Non-pigmented ciliary epithelial cell (primary cell): Measurements from ENCODE around the gene ASAH2.
"Not testable (repeated sequence)": the region's sequence is repeated elsewhere in the genome, so short reads cannot be mapped to it uniquely, and the experiment has no call there.

ENCODE experiments used
- DNase-seq: peaks from one replicate; pipeline ENCODE4 v3.0.0-alpha.2; 2010; ENCODE audit warnings: low read depth

The ASAH2 gene

GRCh38 chr10:50254479-50254878, 3.2 kb upstream of the ASAH2 start:
- DNase-seq = no peak

DNA sequence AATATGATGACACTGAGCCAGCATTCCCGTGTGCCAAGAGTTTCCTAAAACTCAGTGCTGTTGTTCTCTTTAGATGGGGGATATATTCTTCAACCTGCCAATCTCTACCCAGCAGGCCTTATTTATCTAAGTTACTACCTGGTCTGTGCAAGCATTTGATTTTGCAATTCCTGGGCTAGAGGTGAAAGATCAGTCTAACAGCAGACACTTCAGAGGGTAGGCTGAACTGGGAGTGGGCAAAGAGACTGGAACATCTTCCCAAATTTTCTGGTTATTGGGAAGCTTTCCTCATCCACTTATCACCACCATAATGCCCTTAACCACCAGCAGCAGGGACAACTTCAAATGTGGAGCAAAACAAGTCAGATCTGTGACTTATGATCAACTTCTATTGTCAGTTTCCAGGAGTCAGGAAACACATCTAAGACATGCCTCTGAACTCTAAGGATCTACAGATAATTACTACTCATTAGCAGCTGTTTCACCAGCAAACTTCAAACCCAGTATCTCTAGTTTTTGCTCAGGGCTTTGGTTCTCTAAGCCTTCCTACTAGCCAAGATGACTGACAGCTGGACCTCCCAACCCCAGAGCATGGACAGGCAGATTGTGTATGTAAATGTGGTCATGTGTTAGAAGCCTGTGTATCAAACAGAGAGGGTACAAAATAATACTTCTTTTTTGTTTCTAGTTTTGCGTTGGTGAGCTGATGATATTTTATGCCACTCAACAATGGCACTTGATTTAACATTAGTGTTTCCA, 1.0 kb downstream of the ASAH2 start:
- no peak for DNase-seq

DNA sequence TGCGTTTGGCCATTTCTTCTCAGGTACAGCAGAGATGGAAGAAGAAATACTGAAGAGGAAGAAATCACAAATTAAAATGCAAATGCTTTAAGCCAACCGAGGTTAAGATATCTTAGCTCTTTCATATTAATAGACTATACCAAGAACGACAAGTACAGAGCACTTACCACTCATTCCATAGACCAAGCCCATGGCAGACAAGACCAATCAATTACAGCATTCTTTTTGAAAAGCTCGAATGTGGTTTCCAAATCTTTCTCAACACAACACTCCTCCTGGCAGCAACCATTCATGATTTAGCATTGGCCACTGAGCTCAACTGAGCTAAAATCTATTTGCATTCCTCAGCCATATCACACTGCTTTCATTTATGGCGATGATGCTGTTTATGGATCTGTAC, 2.7 kb downstream of the ASAH2 start:
- DNase-seq = no peak

GRCh38 chr10:50248062-50248461, 3.3 kb downstream of the ASAH2 start:
- no peak for DNase-seq

GRCh38 chr10:50244201-50244600, 7.1 kb downstream of the ASAH2 start:
- no peak for DNase-seq

DNA sequence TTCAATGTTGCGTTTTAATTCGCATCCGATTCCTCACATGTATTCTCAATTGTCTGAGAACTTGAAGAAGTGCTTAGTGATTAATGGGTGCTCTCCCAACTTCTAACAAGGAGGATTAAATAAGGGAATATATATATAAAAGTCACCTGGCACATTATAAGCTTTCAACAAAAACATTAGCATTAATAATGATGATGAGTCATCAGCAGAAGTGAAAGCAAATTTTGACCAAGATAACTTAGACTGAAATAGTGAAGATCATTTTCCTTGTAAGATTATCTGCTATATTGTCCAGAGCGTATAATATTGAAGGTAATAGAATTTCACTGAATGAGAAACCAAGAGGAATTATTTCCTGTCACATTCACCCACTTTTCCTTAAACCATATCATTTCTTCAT, 8.5 kb downstream of the ASAH2 start:
- no peak for DNase-seq

- DNase-seq = not testable (repeated sequence)
These were observed 9.8 kb downstream of the ASAH2 start for GRCh38 chr10:50241478-50241877.

DNA sequence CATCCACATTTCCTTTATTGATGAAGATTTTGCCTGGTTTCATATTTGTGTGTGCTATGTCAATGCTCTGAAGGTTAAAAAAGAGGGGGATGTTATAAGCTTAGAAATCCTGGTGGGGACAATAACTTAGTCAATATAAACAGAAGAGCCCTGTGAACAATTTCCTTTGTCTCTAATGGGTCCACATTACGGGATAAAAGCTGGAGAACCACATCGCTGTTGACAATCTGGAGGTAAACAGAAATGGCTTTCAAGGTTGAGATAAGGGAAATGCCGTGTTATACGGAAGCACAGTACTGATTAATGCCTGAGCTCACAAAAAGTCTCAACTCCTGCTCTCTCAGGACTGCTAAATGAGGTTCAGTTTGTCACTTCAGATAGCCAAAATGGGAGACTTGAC, 16.8 kb downstream of the ASAH2 start:
- no peak for DNase-seq

DNA sequence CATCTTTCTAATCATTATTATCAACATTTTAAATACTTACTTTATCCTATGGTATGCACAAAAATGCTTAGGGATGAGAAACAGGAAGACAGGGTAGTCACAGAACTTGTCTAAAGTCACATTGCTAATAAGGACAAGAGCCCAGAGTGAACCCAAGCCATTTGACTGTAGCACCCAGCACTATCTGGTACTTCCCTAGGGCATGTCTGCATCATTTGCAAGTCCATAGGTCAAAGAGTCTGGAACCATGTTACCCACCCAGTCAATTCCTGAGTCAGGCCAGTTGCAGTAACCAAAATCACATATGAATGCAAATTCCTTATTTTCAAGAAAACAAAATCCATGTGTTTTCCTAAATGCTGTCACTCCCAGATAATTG, 19.1 kb downstream of the ASAH2 start:
- no peak for DNase-seq

- DNase-seq = no peak
These were observed 19.6 kb downstream of the ASAH2 start for GRCh38 chr10:50231515-50232260.

DNA sequence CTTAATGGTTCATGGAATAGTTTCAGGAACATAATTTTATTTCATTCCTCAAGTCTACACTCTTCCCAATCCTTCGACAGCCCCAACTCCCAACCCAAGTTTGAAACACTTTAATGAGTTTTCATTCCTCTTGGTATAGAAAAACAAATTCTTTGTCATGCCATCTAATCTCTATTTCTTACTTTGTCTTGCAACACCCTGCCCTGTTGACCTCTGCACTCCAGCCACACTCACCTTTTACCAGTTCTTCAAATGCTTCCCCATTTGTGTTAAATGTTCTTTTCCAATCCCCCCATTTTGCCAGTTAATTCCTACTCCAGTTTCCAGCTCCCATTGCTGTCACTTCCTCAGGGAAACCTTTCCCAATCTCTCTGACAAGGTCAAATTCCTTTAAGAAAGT, 21.9 kb downstream of the ASAH2 start:
- no peak for DNase-seq

DNA sequence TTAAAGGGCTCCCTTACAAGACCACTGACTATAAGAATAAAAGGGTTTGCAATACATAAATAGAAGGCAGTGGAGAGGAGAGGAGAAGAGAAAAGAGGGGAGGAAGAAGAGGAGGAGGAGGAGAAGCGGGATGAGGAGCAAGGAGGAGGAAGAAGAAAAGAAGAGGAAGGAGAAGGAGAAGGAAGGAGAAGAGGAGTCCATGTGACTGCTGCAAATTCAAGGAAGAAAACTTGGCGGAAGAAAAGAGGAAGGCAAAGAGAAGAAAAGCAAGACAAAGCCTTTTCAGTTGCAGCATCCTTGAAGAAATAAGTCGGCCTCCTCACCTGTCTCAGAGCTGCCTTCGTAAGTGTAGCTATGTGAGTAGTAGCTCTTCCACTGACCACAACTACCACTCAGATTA, 22.6 kb downstream of the ASAH2 start:
- DNase-seq = no peak

DNA sequence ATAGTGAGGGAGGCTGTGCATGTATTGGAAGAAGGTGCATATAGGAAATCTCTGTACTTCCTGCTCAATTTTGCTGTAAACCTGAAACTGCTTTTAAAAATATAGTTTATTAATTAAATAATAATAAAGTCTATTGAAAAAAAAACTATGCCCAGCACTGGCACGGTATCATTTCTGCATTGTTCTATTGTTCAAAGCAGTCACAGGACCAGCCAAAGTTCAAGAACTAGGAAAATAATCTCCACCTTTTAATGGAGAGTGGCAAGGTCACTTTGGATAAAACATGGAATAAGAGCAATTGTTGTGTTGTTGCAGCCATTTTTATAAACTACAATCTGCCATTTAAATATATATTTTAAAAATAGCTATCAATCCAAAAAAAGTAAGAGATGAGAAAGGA, 24.7 kb downstream of the ASAH2 start:
- no peak for DNase-seq

DNA sequence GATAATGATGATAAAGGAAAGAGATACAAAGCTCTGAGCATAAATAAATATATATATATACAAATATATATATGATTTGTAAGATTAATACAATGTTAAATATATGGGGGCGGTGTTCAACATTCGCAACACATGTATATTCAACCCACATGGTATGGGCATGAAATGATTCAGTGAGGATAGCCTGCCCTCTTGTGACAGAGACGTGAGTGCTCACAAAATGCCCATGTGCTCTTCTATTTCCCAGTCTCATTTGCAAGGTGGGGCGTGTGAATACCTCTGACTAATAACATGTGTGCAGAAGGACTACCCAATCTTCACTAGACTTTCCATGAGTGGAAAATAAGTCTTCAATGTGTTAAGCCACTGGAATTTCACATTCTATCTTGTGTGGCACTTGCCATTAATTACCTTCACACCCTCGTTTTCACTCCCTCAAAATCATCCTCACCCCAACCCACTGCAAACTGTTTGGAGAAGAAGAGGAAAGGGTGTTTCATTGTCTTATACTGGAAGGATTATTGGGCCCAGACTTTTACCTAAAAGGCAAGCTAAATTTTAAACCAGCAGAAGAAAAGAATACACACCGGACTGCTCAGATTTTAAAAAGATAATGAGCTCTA, 26.9 kb downstream of the ASAH2 start:
- DNase-seq = peak; percentile 41

DNA sequence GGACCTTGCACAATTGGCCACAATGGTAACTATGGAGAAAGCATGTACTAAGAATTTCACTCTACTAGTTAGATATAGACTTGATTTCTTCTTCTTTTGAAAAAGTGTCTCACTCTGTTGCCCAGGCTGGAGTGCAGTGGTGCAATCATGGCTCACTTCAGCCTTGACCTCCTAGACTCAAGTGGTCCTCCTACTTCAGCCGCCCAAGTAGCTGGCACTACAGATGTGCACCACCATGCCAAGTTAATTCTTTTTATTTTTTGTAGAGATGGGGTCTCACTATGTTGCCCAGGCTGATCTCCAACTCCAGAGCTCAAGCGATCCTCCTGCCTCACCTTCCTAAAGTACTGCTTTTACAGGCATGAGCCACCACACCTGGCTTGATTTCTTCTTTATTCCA, 29.1 kb downstream of the ASAH2 start:
- DNase-seq = no peak

- no peak for DNase-seq
These were observed 29.8 kb downstream of the ASAH2 start for GRCh38 chr10:50221470-50221869.

GRCh38 chr10:50219646-50220045, 31.7 kb downstream of the ASAH2 start:
- no peak for DNase-seq

GRCh38 chr10:50219200-50219599, 32.1 kb downstream of the ASAH2 start:
- no peak for DNase-seq

DNA sequence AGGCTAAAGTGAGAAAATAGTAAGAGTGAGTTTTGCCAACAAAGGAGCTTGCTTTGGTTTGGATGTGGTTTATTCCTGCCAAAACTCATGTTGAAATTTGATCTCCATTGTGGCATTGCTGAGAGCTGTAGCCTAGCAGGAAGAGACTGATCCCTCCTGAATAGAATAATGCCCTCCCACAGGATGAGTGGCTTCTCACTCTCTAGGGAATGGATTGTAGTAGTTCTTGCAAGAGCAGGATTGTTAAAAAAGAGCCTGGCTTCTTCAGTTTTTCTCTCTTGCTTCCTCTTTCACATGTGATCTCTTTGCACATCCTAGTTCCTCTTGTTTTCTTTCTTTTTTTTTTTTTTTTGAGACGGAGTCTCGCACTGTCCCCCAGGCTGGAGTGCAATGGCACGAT, 34.4 kb downstream of the ASAH2 start:
- no peak for DNase-seq

- DNase-seq = no peak
These were observed 34.9 kb downstream of the ASAH2 start for GRCh38 chr10:50216418-50216817.

- no peak for DNase-seq
These were observed 39.6 kb downstream of the ASAH2 start for GRCh38 chr10:50211670-50212069.

GRCh38 chr10:50210876-50211275, 40.4 kb downstream of the ASAH2 start:
- DNase-seq = no peak
